GM21723 (cell line): ENCODE data around the gene AMZ1.
"Not testable (repeated sequence)": the region's sequence is repeated elsewhere in the genome, so short reads cannot be mapped to it uniquely, and the experiment has no call there.

ENCODE experiments used
- ATAC-seq: cut with Tn5 transposase; IDR thresholded peaks from one replicate; pipeline ENCODE4 v1.9.1; 2021; ENCODE audit warnings: mild to moderate bottlenecking, moderate library complexity; ENCODE audit not compliant: unreplicated experiment

AMZ1 gene

GRCh38 chr7:2737771-2738540 lies 50.0 kb downstream of the AMZ1 start:
- no peak for ATAC-seq

DNA sequence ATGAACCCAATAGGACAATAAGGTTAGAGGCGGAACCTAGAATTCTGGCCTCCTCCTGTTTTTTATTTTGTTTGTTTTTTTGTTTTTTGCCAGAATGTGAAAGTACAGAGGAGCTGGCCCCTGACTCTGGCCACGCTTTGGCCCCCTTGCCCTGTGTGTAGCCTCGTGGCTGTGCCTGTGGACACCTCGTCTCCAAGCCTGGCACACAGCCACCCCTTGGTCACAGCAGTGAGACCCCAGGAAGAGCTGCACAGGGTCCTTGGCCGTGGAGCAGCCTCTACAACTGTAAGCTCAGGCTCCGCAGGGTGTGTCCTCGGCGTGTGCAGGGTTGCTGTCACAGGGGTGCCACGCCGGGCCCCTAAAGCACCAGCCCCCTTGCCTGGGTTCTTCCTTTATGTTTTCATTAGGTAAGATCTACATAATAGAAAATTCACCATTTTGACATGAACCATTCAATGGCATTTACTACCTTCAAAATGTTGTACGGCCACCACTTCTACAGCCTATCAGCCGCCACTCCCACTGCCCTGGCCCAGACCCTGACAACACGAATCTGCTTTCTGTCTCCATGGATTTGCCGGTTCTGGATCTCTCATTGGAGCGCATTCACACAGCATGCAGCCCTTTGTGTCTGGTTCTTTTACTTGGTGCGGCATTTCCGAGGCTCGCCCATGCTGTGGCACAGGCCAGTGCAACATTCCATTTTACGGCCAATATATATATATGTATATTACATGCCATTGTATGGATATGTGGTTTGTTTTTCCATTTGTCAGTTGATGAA lies 51.0 kb downstream of the AMZ1 start:
- no peak for ATAC-seq

DNA sequence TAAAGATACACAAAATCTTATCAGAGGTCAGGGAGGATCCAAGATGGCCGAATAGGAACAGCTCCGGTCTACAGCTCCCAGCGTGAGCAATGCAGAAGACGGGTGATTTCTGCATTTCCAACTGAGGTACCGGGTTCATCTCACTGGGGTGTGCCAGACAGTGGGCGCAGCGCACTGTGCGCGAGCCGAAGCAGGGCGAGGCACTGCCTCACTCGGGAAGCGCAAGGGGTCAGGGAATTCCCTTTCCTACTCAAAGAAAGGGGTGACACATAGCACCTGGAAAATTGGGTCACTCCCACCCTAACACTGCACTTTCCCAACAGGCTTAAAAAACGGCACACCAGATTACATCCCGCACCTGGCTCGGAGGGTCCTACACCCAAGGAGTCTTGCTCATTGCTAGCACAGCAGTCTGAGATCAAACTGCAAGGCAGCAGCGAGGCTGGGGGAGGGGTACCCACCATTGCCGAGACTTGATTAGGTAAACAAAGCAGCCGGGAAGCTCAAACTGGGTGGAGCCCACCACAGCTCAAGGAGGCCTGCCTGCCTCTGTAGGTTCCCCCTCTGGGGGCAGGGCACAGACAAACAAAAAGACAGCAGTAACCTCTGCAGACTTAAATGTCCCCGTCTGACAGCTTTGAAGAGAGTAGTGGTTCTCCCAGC lies 55.7 kb downstream of the AMZ1 start:
- ATAC-seq, result not testable (repeated sequence)

GRCh38 chr7:2748684-2749083 lies 60.7 kb downstream of the AMZ1 start:
- not testable (repeated sequence) for ATAC-seq

DNA sequence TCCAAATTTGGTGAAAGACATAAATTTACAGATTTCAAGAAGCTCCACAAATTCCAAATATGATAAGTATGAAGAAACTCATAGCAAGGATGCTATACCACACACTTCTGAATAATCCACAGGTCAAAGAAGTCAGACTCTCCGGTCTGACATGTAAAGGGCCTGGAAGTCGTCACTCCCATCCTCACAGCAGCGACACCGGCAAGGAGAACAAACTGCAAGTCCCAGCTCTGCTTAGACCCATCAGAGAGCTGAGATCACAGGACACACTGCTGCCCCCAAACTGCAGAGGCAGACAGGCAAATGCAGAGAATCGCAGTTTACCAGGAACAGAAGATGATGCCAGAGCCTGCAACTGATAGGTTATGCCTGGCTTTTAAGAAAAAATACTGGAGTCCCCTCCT lies 62.0 kb downstream of the AMZ1 start:
- ATAC-seq, result no peak

- ATAC-seq, result no peak
Measured at GRCh38 chr7:2751086-2751485, 63.1 kb downstream of the AMZ1 start.

GRCh38 chr7:2753148-2753547 lies 65.1 kb downstream of the AMZ1 start:
- no peak for ATAC-seq

- no peak for ATAC-seq
Measured at GRCh38 chr7:2754086-2754485, 66.1 kb downstream of the AMZ1 start.

- no peak for ATAC-seq
Measured at GRCh38 chr7:2754912-2755311, 66.9 kb downstream of the AMZ1 start.

DNA sequence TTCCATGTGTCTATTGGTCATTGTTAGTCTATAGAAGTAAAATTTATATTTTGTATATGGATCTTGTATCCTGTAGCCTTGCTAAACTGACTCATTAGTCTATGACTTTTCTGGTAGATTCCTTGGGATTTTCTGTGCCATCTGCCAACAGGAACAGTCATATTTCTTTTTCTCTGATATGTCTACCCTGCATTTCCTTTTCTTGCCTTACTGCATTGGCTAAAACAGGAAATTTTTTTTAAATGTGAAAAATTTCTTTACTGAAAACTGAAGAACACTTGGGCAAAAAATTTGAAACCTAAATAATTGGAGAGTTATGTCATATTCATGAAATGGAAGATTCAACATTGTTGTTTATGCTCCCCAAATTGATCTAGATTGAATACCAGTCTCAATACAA lies 67.5 kb downstream of the AMZ1 start:
- ATAC-seq, result no peak

DNA sequence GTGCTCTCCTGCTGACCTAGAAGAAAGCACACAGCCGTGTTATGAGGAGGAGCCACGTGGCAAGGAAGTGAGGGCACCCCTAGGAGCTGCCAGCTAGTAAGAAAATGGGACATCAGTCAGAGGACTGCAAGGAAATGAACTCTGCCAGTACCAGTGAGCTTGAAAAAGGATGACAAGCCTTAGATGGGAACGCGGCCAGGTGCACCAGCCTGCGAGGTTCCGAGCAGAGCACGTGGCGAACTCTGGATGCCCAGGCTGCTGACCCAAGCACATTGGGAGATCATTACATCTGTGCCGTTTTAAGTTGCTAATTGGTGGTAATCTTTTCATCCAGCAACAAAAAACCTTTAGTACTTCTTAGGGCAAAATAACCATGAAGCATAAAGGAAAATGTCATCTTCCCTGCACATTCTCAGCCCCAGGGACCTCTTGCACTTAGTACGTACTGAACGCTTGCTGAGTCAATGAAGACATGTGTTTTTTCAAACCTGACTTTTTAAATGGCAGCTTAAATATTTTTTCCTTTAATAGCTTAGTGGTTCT lies 69.4 kb downstream of the AMZ1 start:
- peak; percentile 2 for ATAC-seq

DNA sequence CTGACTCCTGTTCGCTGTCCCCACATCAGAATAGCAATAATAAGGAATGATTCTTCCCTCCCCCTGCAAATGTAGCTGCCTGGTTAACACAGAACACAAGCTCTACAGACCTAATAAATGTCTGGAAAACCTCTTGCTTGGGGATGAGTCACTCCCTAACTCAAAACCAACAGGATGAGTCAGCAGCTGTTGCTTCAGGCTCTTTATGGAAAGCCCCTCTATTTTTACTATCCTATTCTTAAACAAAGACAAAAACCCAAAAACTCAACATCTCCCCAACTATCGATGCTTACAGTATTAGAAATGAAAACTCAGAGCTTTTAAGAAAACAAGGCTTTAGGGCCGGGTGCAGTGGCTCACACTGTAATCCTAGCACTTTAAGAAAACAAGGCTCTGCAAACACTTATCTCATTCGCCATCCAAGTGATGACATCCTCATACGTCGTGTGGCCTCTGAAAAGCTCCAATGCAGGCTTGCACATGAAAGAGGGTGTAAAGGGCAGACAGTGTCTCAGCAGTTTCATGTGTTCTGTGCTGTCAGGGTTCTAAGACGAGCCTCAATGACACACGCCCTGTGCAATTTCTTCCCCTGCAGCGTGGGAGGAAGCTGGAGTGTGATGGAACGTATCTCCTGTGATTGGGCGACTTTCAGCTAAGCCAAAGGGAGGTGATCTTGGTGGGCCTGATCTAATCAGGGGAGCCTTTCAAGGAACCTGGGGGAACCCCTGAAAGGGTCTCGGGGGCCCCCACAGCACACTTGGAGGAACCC lies 70.1 kb downstream of the AMZ1 start:
- peak; percentile 76 for ATAC-seq

GRCh38 chr7:2758673-2759616 lies 70.9 kb downstream of the AMZ1 start:
- no peak for ATAC-seq

GRCh38 chr7:2759736-2760097 lies 71.7 kb downstream of the AMZ1 start:
- ATAC-seq, result no peak

DNA sequence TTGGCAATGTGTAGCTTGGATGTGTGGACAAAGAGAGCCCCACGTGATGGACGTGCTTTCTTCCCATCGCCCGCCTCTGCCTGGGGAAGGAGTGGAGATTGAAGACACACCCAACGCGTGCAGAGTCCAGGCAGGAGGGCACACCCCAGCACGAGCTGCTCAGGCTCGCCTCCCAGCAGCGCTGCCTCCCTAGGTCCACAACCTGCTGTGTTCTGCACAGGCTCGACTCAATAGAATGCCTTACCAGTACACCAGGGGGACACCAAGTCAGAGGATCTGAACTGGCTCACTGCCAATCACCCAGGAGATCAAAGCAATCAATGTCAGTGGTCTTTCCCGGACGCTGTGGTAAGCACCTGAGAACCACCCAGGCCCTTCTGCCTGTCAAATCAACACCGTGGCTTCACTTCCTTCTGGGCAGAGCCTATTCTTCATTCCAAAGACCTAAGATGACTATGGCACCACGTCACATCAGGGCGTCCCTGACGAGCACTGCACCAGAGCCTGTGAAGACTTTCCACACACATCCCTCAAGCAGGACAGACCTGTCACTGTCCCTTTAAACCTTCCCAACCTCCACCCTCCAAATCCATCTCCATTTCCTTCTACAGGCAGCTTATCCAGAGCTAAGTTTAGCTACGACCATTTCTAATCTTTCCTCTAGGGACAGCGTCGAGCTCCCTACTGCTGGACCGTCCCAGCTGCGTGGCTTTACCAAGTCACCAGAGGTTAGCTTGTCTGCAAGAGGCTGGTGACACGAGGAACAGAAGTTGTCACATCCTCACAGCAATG lies 72.3 kb downstream of the AMZ1 start:
- ATAC-seq, result no peak

- no peak for ATAC-seq
Measured at GRCh38 chr7:2761131-2761624, 73.2 kb downstream of the AMZ1 start.

DNA sequence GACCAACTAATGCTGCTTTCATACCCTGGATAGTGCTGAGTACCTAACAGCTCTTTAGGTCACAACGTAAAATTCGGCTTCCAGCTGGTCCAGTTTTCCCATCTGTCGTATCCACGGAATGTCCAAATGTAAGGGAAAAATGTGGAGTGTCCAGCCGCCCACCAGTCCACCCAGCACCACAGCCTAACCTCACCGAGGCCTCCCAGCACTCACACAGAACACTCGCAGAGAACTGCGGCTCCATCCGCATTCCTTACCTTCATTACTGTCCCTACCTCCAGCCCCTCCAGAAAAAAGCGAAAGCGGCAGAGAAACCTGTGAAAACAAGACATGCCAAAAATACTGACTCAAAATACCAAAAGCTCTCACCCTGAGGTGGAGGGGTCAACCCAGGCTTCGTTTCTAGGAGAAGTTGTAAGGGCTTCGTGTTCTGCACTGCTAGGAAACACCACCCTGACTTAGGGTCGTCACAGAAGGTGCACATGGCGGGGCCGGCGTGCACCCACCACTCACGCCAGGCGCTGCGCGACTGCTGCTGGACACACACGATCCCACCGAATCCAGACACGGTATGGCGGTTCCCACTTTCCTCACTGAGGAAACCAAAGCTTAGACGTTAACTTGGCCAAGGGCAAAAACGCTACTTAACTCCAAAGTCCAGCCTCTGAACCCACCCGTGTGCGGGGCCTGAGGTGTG lies 73.9 kb downstream of the AMZ1 start:
- ATAC-seq, result no peak

DNA sequence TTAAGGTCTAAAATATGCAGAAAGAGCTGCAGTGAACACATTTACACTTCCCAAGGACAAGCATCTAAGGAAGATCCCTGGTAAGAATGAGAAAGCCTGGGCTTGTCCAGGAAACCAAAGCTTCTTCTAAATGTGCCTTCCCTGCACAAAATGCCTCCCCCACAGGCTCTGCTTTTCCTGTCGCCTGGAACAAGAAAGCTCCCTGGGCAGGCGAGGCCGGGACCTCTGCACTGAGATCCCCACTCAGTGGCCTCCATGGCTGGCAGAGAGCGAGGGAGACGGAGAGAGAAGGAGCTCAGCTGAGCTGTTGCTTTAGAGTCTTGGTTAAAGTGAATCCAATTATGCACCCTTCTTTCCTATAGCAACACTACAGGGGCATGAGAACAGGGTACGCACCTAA lies 75.6 kb downstream of the AMZ1 start:
- no peak for ATAC-seq
